HG03135 (cell line): ENCODE data around the gene EN1.

Experiments
- ATAC-seq: cut with Tn5 transposase; IDR thresholded peaks from one replicate; pipeline ENCODE4 v1.9.1; 2021; ENCODE audit warnings: mild to moderate bottlenecking, moderate library complexity; ENCODE audit not compliant: unreplicated experiment

The EN1 gene

GRCh38 chr2:118794546-118794945 is 52.9 kb downstream of the EN1 start:
- ATAC-seq: no peak
